C4-2B (cell line): ENCODE results near the gene SP110.

Experiments used
- ZFX ChIP-seq: fragments of 450-650 bp; IDR thresholded peaks from 2 replicates; pipeline ENCODE4 v1.6.1; 2017
- TF ChIP-seq, protein P1 (sequence below): fragments of 450-650 bp; conservative IDR thresholded peaks from 2 replicates; pipeline ENCODE4 v1.5.1; 2017; ENCODE audit warnings: mild to moderate bottlenecking

DNA sequence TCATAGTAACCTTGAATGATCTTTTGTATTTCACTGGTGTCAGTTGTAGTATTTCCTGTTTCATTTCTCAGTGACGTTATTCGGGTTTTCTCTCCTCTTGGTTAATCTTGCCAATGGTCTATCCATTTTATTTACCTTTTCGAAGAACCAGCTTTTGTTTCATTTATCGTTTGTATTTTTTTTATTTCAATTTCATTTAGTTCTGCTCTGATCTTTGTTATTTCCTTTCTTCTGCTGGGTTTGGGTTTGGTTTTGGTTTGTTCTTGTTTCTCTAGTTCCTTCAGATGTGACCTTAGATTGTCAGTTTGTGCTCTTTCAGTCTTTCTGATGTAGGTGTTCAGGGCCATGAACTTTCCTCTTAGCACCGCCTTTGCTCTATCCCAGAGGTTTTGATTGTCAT is 42.5 kb upstream of the SP110 start:
- TF ChIP-seq, protein P1, sequence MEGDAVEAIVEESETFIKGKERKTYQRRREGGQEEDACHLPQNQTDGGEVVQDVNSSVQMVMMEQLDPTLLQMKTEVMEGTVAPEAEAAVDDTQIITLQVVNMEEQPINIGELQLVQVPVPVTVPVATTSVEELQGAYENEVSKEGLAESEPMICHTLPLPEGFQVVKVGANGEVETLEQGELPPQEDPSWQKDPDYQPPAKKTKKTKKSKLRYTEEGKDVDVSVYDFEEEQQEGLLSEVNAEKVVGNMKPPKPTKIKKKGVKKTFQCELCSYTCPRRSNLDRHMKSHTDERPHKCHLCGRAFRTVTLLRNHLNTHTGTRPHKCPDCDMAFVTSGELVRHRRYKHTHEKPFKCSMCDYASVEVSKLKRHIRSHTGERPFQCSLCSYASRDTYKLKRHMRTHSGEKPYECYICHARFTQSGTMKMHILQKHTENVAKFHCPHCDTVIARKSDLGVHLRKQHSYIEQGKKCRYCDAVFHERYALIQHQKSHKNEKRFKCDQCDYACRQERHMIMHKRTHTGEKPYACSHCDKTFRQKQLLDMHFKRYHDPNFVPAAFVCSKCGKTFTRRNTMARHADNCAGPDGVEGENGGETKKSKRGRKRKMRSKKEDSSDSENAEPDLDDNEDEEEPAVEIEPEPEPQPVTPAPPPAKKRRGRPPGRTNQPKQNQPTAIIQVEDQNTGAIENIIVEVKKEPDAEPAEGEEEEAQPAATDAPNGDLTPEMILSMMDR = no peak
- TF ChIP-seq ZFX = no peak
